Activated naive CD4-positive, alpha-beta T cell (primary cell): ENCODE measurements around the gene ZNF232.
"Not testable (repeated sequence)": the region's sequence is repeated elsewhere in the genome, so short reads cannot be mapped to it uniquely, and the experiment has no call there.

ENCODE experiments used
- DNase-seq, 4 experiments: peaks; one replicate each; lab custom pipeline; 2025; lab: John Stamatoyannopoulos, UW

ZNF232 gene

DNA sequence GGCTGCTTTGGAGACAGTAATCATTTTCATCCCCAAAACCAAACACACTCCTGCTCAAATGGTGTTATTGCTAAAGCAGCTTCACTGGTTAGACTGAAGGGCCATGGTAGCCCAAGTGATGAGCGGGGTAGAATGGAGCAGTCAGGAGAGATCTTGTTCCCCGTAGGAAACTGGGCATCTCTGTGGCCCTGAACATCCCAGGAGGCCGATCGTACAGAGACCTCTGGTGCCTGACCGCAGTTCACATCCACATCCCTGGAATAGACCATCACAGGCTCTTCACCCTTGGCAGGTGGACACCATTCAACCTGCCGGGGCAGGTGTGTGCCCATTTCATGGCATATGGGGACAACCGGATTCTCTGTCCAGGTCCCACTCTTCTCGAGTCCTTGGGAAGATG lies 18.1 kb upstream of the ZNF232 start:
- not testable (repeated sequence) for DNase-seq

DNA sequence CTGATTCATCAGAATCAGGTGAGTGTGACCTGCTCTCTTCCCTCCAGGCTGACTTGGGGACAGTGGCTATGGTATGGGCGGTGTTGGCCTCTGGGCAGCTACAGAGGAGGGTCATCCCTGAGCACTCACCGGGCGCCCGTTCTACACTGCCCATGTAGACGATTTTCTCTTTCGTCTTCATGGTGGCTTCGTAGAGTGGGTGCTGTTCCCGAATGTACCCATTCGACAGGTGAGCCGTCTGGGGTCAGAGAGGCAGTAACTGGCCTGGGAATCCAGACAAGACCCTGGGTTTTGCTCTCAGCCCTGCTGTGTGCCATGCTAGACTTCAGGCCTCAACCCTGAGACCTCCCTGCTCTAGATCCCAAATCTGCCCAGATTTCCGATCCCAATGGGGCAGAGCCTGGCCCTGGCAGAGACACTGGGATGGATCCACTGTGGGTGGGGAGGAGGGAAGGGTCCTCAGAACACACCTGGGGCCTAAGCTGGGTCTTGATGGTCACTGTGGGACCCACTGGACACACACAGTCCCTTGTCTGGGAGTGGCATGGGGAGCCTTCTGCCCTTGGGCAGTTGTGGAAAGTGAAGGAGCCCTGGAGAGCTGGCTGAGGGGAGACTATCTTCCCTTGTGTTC lies 17.3 kb upstream of the ZNF232 start:
- DNase-seq, result no peak

DNA sequence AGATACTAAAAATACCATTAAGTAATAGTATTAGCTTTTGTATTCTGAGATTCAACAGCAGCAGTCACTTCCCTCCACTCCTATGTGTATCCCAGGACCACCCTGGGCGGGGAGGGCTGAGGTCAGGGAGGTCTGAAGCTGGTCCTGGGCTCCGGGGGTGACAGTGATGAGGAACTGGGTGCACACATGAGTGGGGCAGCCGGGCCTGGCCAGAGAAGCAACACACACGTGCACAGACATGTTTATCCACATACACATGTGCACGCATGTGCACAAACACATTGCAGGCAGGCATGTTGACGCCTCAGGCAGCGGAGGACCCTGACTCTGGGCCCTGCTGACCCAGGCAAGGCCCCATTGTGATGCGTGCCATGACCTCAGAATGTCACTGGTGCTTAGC lies 16.7 kb upstream of the ZNF232 start:
- DNase-seq, result not testable (repeated sequence)

DNA sequence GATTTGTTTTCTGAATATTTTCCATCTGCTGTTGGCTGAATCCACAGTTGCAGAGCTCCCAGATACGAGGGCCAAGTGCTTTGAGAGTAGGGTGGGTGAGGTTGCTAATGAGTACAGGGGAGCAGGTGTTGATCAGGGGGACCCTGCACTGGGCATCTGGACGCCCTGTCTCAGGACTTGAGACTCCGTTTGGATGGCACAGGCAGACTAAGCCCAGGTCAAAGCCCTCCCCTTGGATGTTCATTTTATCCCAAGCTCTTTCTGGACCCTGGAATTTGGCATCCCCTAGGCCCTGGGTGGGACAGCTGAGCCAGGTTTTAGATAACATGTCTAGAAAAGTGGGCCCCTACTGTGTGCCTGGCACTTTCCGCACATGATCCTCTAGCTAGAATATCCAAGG lies 16.2 kb upstream of the ZNF232 start:
- no peak for DNase-seq

DNA sequence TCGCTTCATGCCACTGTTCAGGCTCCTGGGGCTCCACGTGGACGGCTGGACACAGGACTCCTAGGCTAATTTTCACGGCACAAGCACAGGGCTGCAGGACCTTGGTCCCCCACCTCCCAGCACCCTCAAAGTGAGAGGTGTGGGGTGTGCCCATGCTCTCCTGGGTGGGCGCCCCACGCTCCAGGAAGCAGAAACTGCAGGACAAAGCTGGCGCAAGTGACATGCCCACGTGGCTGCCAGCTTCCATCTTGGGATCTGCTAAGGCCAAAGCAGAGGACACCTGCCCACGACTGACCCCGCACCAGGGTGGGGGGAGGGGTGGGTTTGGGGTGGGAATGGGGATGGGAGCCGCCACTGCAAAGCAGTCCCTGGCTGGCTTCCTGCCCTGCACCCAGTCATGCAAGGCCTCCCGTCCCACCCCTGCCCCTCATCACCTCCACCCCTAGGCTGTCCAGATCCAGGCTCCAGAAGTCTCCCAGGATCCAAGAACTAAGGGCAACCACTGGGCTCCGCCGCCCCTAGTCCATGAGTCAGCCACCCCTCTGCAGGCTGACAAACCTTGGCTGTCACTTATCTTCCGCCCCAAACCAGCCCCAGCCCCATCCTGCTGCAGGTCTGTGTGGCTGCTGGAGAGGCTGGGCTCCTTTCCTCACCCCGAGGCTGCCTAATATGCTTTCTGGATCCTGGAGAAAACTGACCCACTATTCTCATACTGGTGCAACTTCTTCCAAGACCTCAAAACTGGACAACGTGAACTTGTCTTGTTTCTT lies 15.2 kb upstream of the ZNF232 start:
- DNase-seq, result no peak

DNA sequence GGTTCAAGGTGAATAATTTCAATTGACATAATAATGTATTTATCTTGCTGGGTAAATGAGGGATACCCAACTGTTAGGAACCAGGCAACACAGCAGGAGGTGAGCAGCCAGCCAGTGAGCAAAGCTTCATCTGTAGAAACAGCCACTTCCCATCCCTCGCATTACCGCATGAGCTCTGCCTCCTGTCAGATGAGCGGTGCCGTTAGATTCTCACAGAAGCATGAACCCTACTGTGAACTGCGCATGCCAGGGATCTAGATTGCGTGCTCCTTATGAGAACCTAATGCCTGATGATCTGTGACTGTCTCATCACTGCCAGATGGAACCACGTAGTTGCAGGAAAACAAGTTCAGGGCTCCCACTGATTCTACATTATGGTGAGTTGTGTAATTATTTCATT lies 13.2 kb upstream of the ZNF232 start:
- not testable (repeated sequence) for DNase-seq

DNA sequence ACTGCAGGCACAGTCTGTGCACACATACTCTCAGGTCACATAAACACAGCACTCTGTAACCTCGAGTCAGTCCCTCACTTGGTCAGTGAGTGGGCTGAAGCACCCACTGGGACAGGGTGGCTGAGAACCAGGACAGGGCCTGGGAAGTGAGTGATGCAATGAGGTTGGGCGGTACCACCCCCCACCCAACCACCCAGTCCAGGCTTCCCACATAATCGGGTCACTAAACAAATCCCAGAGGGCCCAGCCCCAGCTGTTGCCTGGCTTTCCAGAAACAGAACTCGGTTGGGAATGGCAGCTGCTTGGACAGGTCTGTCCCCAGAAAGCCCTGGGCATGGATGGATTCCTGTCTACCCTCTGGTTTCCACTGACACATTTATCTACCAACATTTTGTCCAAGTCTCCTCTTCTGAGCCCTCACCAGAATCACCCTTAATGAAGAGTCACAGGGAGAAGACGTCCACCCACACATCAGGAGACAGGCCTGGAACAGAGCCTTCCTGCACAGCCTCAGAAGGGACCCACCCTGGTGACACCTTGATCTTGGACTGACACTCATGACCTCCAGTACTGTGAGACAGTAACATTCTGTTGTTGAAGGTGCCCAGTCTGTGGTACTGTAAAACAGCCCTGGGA lies 12.6 kb upstream of the ZNF232 start:
- not testable (repeated sequence) for DNase-seq

DNA sequence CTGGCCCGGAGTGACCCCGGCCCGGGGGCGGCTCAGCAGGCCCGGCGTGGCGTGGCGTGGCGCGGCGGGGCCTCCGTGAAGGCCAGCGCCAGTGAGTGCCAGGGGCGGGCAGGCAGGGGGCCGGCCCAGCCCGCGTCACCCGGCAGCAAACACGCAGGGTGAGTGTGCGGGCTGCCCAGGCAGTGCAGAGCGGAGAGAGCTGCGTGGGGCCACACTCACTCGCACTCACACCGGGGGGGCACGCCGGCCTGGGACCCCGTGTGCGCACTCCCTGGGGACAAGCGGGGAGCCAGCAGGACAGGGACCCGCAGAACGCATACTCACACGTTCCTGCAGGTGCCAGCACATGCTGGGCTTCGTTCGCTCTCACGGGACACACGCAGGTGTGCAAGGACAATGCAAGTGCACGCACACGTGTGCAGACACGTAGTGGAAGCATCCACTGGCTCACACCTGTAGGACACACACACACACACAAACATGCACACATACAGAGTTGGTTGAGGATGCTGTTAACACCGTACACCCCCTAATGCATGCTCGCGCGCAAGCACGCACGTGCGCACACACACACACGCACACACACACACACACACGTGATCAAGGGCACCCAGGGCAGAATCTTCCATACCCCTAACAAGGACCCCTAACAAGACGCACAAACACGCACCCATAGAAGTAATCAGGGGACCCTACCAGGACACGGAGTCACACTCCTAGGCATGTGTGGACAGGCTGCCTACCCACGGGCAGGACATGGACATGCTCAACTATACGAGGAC lies 11.9 kb upstream of the ZNF232 start:
- DNase-seq, result no peak

DNA sequence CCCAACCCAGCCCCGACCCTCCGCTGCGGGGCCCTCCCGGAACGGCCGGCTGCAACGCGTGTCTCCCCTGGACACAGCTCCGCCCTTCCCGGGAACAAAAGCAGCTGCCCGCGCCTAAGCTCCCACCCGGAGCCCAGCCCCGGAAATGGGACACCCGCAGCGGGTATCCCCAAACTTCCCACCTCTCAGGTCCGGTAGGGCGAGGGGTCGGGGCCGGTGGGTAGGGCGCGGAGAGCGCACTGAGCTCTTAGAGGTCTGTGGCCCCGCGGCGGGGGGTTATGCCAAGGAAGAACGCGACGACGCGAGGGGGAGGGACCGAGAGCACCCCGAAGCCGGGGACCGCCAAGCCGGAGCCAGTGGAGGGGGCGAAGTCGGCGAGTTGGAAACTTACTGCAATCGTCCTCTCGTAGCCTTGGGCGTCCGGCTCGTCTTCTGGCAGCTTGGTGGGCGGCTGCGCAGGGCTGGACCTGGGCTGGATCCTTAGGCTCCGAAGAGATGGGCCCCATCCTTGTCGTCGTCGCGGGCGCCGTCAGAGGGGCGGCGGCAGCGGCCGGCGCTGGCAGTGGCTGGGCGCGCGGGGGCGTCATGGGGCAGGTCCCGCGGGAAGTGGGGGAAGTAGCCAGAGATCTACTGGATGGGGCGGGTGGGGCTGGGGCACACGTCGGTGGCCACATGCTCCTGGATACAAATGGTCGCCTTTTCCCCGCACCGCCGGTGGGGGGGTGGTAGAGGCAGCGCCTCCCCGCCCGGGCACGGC lies 11.1 kb upstream of the ZNF232 start:
- DNase-seq, result no peak

DNA sequence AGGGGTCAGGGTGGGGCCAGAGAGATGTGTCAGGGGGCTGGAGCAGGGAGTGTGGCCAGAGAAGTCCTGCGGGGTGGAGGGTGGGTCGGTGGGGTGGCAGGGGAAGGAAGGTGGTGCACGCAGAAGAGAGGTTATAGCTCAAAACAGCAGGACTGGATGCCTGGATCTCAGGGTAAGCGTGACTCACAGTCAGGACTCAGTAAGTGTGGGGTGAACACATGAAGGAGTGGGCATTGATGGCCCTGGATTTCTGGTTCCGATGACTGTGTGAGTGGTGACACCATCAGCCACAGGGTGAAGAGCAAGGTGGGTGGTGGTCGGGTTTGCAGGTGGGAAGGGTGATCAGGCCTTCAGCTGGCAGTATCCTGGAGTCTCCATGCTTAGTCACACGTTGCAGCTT lies 10.4 kb upstream of the ZNF232 start:
- DNase-seq, result not testable (repeated sequence)

DNA sequence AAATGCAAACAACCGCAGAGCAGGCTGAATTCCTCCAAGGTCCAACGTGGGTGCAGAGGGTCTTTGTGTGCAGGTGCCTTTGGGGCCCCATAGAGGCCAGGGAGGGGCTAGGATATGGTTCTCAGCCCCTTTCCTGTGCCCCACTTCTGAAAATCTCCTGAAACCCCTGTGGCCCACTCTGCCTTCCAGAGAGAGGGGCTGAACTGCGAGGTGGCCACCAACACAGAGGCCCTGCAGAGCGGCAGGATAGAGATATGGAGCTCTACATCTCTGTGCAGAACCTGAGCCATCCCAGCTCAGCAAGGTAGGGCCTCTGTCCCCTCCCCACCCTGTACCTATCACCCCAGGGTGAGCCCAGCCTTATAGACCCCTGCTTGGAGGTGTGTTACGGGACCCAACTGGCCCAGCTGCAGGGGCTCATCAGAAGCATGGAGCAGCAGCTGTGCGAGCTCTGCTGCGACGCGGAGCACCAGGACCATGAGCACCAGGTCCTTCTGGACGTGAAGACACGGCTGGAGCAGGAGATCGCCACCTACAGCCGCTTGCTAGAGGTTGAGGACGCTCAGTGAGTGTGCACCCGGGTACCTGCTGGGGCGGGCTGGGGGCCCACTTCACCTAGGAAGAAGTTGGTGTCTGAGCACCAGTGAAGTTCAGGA lies 9.6 kb upstream of the ZNF232 start:
- no peak for DNase-seq

DNA sequence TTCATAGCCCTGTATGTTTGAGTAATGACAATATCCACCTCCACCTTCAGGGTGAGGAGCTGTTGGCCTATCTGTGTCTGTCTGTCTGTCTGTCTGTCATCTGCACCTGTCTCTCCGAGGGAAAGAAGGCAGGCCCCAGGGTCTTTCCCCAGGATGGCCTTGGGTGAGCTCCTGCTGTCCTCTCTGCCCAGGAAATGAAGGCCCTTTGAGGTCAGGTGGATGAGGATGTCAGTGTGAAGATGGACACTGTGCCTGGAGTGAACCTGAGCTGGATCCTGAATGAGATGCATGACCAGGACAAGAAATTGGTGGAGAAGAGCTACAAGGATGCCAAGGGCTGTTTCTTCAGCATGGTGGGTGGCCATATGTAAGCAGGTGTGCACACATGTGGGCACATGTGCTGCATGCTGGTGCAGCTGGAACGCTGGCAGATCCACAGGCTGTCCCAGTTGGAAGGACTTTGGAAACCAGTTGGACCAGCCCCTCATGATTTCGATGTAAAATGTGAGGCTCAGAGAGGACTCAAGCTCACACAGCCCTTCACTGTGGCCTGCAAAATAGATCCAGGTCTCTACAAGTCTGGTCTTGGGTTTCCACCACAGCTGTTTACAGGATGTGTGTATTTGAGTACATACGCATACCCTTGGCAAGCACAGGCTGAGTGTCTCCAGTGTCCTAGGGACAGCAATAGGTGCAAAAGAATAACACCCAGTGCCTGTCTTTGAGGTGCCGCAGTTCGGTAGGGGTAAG lies 8.9 kb upstream of the ZNF232 start:
- not testable (repeated sequence) for DNase-seq

DNA sequence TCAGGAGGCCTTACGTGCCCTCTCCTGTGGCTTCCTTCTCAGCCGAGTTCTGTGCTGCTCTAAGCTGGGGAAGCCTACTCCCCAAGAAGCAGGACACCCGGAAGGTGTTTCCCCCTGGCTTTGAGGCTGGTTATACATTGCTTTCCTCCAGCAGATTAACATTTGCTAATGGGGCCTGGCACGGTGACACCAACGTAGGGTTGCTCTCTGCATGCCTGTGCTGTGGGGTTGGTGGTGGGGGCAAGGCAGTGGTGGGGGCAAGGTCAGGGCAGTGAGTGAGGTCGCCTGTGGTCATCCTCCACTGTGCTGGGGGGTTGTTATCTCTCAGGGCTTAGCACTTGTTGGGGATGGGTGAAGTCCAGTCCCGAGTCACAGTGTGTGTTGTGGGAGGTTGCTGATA lies 8.4 kb upstream of the ZNF232 start:
- DNase-seq, result no peak

DNA sequence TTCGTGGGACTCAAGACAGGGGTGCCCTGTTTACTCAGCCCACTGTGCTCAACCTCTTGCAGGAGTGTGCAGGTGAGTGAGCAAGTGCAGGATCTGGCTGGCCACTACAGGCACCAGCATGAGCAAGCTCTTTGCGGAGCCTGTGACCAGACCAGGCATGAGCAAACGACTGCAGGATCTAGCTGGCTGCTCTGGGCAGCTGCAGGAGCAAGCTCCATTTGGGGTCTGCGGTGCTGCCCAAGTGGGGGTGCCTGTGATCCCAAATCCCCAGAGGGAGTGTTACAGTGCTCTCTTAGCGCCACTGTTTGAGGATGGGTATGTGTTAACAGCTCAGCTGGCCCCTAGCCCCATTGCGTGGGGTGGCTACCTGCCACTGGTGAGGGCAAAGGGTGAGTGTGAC lies 6.5 kb upstream of the ZNF232 start:
- no peak for DNase-seq

DNA sequence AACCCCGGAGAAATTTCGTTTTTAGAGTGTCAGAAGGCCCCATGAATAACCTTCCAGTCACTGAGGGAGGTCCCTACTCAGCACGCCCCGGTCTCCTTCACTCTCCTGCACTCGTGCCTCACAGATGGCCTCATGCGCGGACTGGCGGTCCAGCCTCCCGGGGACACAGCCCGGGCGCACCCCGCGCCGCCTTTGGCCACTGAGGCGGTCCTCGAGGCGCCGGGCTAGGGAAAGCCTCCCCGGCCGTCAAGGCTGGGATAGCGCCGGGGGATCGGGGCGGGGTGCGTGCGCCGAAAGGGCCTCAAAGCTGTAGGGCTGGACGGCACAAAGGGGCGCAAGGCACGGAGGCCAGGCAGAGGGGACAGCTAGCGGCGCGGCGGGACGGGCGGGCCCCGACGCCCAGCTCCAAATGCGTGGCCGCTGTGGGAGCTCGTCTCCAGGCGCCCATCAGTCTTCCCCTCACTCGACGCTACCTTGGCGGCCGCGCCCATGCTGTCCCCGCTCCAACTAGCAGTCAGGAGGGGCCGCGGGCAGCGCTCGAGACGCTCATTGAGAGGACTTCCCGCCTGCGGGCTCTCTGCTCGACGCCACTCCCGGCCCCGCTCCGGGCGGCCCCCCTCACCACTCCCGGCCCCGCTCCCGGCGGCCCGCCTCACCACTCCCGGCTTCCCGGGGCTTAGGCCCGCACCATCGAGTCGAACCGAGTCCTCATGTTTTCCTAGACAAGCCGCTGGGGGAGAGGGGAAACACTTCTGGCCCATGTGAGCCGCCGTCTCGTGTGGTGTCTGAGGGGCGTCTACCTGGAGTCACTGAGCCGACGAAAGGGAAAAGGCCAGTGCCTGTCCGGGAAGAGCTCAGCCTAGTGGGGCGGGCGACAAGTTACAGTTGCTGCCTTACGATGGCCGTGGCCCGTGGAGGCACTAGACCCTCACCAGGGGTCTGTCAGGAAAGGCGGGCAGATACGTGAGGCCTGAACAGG lies 4.3 kb upstream of the ZNF232 start, which contains the start of gene USP6:
TSS of gene USP6 (plus strand) at position 360 of the 979 bp plus-strand sequence. CDS start 14,336 bp downstream, outside the sequence.
- DNase-seq, result no peak

DNA sequence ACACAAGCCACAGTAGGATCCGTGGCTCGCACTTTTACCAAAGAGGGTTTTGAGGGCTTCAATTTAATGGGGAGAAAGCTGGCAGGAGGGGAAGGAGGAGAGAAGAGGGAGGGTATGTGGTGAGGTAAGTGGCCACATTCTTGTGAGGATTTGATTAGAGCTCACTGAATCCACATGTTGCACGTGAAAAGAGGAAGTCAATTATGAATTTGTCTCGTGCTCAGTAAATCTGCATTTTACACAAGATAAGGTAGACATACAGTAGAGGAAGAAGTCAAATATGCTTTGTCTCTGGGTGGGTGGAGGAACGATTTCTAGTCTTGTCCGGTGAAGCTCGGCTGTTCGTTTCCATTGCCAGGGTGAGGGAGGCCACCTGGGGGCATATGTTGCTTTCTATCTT lies 862 bp downstream of the ZNF232 start:
- DNase-seq, result no peak

DNA sequence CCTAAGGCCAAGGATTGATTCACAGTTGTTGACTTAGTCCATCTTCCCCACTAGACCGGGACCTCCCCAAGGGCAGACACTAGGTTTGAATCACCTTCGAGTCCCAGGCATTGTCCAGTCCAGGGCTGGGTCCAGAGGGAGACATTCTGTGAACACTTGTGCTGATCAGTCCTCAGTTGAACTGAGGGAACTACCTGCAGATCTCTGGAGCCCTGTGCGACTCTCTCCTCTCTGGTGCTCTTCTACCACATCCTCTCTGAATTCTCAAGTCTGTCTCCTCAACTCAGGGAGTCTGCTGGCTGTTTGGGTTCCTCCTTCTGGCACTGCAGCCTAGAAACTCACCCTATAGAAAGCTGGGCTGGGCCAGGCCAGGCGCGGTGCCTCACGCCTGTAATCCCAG lies 10.8 kb downstream of the ZNF232 start:
- DNase-seq, result no peak

DNA sequence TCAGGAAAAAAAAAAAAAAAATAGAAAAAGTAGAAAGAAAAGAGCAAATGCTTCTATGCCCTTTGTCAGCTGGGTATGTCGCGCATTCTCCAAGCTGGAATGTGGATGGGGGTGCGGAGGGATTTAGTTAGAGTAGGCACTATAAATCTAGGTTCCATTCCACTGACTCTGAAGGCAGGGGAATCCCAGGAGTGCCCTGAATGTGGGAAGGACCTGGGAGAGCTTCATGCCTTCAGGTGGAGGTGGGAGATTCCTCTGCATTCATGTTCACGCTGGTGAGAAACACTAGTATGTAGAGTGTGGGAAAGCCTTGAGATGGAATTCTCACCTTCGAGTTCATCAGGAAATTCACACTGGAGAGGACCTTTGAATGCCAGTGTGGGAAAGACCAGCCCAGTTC lies 12.4 kb downstream of the ZNF232 start:
- no peak for DNase-seq
